HG03064 (cell line): ENCODE measurements around the gene AAGAB.

Source experiments
- ATAC-seq: cut with Tn5 transposase; IDR thresholded peaks from one replicate; pipeline ENCODE4 v1.9.1; 2021; ENCODE audit warnings: low read depth; ENCODE audit not compliant: unreplicated experiment

AAGAB gene

GRCh38 chr15:67212684-67213367 lies 41.6 kb downstream of the AAGAB start:
- ATAC-seq = no peak

- no peak for ATAC-seq
These were observed 43.8 kb downstream of the AAGAB start for GRCh38 chr15:67210555-67211168.

- ATAC-seq = no peak
These were observed 46.1 kb downstream of the AAGAB start for GRCh38 chr15:67208396-67208795.

- ATAC-seq = no peak
These were observed 46.8 kb downstream of the AAGAB start for GRCh38 chr15:67207555-67208207.

DNA sequence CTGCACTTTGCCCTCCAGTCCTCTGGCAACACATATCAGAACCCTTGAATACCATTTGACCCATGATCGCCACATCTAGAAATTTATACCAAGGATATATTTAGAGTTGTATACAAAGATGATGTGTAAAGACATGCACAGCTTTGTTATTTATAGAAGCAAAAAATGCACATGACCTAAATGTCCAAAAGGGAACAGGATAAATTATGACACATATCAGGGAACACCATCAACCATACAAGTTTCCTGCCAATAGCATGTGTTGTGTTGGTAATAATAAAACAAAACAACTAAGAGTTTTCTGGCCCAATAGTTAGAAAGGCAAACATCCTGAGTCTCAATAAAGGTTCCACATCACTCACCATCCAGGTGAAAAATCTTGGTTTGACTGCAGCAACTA lies 51.5 kb downstream of the AAGAB start:
- no peak for ATAC-seq

GRCh38 chr15:67202091-67202490 lies 52.4 kb downstream of the AAGAB start:
- no peak for ATAC-seq

DNA sequence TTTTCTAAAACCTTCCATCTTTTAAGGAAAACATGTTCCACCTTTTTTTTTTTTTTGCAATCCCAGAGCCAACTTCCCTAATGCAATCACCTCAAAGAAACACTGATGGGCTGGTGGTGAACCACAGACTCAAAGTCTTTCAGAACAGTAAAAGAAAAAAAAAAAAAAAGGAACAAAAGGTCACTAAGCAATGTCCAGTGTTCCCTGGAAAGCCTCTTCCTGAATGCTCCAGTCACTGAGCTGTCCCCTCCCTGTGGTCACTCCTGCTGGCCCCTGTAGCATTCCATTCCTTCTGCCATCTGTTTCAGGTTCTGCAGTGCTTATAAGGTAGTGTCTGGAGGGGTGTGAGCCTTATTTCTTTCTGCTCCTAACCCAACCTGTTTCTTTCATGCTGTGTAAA lies 53.3 kb downstream of the AAGAB start:
- ATAC-seq = no peak

DNA sequence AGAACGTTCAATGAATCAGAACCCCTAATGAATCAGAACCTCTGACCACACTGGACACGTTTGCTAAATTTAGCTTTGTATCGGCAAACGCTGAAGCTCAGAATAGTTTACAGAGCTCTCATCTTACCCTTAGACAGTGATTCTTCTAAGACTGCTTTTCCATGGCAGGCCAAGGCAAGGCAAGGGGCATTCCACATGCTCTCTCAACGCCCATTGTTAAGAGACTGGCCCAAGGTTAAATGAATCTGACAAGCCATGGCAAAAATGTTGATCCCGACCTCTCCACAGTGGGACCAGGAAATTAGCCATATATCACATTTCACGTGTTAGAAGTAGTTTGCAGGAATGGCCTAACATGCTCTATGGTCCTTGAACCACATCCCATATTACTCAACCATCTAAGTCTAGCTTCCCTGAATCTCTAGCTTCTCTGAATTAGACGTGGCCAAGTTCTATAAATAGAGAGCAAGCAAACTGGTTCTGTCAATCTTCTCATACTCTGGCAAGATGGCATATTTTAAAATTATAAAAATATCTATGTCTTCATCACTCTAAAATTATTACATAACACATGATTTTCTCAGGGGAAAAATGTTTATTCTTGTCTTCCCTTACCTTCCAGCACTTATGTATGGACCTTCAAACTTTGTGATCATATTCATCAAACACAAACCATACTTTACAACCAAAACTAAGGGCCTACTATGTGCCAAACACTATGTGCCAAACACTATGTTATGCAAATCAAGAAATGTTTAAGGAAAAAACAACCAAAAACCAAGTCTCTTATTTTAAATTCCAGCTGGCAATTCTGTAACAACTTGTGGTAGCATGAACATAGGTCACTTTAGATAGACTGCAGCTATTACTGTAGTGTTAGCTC lies 54.3 kb downstream of the AAGAB start:
- no peak for ATAC-seq

- no peak for ATAC-seq
These were observed 55.1 kb downstream of the AAGAB start for GRCh38 chr15:67199391-67199790.

DNA sequence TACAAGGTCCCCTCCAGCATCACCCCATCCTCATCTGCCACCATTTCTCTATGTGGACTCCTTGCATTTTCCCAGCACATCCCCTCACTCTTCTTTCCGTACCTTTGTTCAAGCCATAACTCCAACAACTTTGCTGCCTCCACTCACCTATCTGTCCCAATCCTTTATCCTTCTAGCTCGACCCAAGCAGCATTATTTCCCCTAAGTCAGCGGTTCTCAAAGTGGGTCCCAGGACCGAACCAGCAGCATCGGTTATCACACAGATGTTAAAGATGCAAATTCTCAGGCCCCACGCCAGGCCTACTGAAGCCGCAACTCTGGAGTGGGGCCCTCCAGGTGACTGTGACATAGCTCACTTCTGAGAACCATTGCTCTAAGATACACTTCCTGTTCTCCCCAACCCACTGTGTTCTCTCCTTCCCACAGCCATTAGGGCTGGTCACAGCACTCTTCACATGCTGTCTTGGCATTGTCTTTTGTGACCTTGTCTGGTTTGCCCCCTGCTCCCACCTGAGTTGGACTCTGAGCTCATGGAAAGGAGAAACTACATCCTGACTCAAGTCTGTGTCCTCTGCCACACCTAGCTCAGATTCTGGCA lies 56.2 kb downstream of the AAGAB start:
- no peak for ATAC-seq

GRCh38 chr15:67197364-67197695 lies 57.1 kb downstream of the AAGAB start:
- ATAC-seq = no peak

- ATAC-seq = no peak
These were observed 57.6 kb downstream of the AAGAB start for GRCh38 chr15:67196672-67197363.

GRCh38 chr15:67196222-67196621 lies 58.2 kb downstream of the AAGAB start:
- no peak for ATAC-seq

DNA sequence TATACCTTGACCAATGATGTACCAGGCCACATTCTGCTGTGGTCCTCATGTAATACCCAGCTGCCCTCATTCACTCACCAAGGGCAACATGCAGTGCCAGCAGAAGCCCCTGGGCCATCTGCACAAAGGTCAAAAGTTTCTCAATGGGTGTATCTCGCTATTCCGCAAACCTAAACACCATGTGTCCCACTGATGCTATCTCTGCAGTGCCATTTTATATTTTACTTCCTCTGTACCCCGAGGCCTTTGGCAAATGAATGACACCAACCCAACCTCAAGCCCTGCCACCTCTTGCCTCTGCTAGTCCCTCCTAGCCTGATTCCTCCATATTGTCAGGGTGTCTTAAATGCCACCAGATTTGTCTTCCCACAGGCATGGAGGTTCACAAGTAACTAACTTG lies 59.2 kb downstream of the AAGAB start:
- no peak for ATAC-seq

- no peak for ATAC-seq
These were observed 60.0 kb downstream of the AAGAB start for GRCh38 chr15:67194171-67195114.

GRCh38 chr15:67193223-67193990 lies 61.1 kb downstream of the AAGAB start:
- no peak for ATAC-seq

DNA sequence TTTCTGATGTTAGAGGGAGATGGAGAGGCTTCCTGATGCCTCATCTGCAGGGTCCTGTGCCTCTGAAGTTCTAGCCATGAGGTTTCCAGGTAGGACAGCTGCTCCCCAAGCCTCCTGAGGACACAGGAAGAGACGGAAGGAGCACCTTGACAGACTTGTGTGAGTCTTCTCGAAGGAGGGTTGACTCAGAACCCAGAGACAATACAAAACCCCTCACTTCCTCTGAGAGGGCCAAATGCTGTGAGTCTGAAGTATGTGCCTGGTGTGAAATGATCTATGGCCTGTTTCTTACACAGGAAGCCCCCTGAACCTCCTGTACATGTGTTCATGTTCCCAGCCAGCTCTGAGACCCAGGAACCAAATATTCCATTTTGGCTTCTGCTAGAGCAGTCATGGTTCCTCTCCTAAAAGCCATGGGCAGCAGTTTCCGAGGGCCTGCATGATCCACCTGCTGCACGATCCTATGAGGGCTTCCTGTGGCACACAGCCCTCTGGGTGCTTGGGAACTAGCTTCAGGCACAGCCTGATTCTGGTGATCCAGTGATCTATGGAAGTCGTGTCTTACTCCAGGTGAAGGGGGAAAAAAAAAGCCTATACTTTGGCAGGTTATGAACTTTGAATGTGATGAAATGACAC lies 62.2 kb downstream of the AAGAB start:
- ATAC-seq = no peak

DNA sequence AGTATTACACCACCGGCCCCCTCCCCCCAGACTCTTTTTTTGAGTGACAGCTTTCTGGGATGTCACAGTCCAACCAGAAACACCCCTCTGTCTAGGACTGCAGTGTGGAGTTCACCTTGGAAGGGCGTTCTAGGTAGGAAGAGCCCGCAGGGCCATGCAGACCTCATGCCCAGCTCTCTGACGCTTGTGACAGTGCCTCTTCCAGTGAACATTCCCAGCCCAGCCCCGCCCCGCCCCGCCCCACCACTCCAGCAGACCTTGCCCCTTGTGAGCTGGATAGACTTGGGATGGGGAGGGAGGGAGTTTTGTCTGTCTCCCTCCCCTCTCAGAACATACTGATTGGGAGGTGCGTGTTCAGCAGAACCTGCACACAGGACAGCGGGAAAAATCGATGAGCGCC lies 63.6 kb downstream of the AAGAB start:
- ATAC-seq = no peak
